ENCODE results near the gene PTBP1. TPM values are rescaled to one million over a fixed set of nuclear protein-coding genes. Genes with fewer than 3 reads are reported as not detected.

The PTBP1 gene
- total and polyA plus RNA-seq, 2 of the 13 experiments (the other 11 are each of a cell fraction or from before 2014, with no cell fraction given) = 195 to 288 TPM

DNA sequence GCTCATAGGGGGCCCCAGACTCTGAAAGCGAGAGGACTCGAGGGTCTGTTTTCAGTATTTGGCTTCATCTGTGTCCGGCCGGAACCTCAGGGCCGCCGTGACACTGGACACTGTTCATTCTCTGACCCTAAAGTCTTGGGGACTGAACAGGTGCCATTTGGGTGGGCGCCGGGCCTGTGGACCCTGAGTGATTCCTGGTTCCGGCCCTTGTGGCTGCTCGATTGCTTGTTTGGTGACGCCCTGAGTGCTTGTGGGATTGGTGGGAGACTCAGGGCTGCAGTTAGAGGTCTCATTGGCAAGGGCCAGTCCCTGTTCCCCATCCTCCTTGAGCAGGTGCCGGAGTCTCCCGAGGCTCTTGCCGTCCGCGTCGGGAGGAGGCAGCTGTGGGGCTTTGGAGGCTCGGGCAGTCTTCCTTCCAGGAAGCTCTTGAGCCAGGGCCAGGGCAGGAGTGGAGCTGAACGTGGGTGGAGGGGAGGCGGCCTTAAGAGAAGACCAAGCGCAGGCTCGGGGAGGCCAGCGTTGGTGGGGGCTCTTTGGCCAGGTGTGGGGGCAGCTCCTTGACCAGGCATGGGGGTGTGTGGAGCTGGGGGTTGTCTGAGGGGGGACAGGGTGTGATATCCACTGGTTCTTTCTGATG lies 4.7 kb downstream of the PTBP1 start (continued):
- peak; percentile 57 for TF ChIP-seq AGO2 (optimal IDR thresholded peaks at IDR 0.05; ENCODE audit: low read depth, low read length)

DNA sequence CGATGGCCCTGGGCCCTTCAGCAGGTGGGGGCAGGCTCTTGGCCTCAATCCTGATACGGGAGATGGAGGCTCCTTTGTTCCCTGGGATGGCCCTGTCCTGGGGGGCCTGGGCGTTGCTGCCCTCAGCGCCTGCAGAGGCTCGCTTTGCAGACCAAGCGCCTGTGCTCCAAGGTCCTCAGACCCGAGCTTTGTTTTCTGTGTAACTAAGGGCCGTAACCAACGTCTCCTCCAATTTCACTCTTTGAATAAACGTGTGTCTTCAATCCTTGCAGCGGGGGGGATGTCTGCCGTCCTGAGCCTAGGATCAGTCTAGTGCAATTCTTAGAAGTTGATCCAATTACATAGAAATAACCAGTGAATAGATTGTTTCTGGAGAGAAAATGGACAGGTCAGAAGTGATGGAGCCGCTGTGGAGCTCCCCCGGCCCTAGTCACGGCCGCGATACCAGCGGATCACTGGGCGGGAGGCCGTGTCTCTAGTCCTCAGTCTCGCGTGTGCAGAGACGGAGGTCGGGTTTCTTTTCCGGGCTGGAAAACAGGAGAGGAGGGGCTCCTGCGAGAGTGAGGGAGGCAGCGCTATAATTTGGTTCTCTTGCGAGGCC lies 5.3 kb downstream of the PTBP1 start:
- FAIRE-seq (no peak), ATAC-seq (no peak), DNase-seq (ENCODE audit: low spot score) (no peak)
- Histone ChIP-seq H3K27me3 (ENCODE audit: control insufficient read depth in 1 of 2, insufficient read depth in 2 of 2, low read length in 2 of 2) (no peaks in the 10 kb centered on the region; a peak in 1 of 5 replicates), H3K9ac (ENCODE audit: insufficient read depth, low read depth, low read length) (no peak overlapping the region), H2AFZ (ENCODE audit: low read length) (no peak overlapping the region), H3K4me3 (replicated peaks in 1 of 3; ENCODE audit: insufficient read depth in 1 of 3, low read depth in 2 of 3, low read length in 3 of 3) (no peak overlapping the region), H3K36me3 (replicated peaks in 1 of 2; ENCODE audit: control insufficient read depth in 1 of 2, insufficient read depth in 2 of 2, low read length in 2 of 2) (peaks cover 44 to 75% of the 10 kb centered on the region in 2 experiments; a peak in 4 of 5 replicates), H3K9me3 (ENCODE audit: low read length) (no peaks in the 10 kb centered on the region), H3K27ac (ENCODE audit: extremely low read length, insufficient read depth, low read length) (peak overlapping the region; percentile 45), H4K20me1 (ENCODE audit: insufficient read depth, low read length) (peaks cover 91% of the 10 kb centered on the region), H3K79me2 (ENCODE audit: insufficient read depth, low read length) (peaks cover 92% of the 10 kb centered on the region), H3K4me2 (ENCODE audit: low read depth, low read length) (no peak overlapping the region), H3K4me1 (ENCODE audit: insufficient read depth, low read length) (peaks cover 35% of the 10 kb centered on the region)
- intact Hi-C loops (cut with micrococcal nuclease; ENCODE audit: unreplicated experiment) (no loop called here), in situ Hi-C loops (cut with HindIII; ENCODE audit: extremely low pct_ligation_motif_present, low pct_unique_long_range_greater_than_20kb) (no loop called here)
- WGBS (ENCODE audit: low lambda C conversion rate) = 87% methylated on average over 14 of the region's 28 CpGs
- ChIA-PET CTCF (ENCODE audit: low intra/inter-chr PET ratio, low total read pairs) (no interaction called here), POLR2A (no interaction called here)
- BruUV-seq (replicated peaks) = no TSS peak
- TF ChIP-seq ZSCAN9 (CRISPR knock-in tag; IDR thresholded peaks at IDR 0.05; ENCODE audit: borderline replicate concordance) = no peak
- TF ChIP-seq, protein P1, sequence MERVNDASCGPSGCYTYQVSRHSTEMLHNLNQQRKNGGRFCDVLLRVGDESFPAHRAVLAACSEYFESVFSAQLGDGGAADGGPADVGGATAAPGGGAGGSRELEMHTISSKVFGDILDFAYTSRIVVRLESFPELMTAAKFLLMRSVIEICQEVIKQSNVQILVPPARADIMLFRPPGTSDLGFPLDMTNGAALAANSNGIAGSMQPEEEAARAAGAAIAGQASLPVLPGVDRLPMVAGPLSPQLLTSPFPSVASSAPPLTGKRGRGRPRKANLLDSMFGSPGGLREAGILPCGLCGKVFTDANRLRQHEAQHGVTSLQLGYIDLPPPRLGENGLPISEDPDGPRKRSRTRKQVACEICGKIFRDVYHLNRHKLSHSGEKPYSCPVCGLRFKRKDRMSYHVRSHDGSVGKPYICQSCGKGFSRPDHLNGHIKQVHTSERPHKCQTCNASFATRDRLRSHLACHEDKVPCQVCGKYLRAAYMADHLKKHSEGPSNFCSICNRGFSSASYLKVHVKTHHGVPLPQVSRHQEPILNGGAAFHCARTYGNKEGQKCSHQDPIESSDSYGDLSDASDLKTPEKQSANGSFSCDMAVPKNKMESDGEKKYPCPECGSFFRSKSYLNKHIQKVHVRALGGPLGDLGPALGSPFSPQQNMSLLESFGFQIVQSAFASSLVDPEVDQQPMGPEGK (CRISPR knock-in tag; IDR thresholded peaks at IDR 0.05) = peak; percentile 23; the same call in 1 of the 2 replicates
- no peak for TF ChIP-seq ZNF713 (CRISPR knock-in tag; IDR thresholded peaks at IDR 0.05)
- TF ChIP-seq, protein P2, sequence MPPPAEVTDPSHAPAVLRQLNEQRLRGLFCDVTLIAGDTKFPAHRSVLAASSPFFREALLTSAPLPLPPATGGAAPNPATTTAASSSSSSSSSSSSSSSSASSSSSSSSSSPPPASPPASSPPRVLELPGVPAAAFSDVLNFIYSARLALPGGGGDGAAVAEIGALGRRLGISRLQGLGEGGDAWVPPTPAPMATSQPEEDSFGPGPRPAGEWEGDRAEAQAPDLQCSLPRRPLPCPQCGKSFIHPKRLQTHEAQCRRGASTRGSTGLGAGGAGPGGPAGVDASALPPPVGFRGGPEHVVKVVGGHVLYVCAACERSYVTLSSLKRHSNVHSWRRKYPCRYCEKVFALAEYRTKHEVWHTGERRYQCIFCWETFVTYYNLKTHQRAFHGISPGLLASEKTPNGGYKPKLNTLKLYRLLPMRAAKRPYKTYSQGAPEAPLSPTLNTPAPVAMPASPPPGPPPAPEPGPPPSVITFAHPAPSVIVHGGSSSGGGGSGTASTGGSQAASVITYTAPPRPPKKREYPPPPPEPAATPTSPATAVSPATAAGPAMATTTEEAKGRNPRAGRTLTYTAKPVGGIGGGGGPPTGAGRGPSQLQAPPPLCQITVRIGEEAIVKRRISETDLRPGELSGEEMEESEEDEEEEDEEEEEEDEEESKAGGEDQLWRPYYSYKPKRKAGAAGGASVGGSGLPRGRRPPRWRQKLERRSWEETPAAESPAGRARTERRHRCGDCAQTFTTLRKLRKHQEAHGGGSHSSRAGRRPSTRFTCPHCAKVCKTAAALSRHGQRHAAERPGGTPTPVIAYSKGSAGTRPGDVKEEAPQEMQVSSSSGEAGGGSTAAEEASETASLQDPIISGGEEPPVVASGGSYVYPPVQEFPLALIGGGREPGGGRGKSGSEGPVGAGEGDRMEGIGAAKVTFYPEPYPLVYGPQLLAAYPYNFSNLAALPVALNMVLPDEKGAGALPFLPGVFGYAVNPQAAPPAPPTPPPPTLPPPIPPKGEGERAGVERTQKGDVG (CRISPR knock-in tag; IDR thresholded peaks at IDR 0.05; ENCODE audit: borderline replicate concordance) = 0 out of 2 replicates have a peak, but pooled peaks have one; percentile 39
- TF ChIP-seq, protein P3, sequence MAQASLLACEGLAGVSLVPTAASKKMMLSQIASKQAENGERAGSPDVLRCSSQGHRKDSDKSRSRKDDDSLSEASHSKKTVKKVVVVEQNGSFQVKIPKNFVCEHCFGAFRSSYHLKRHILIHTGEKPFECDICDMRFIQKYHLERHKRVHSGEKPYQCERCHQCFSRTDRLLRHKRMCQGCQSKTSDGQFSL (CRISPR knock-in tag; IDR thresholded peaks at IDR 0.05) = 0 out of 2 replicates have a peak, but pooled peaks have one; percentile 51
- TF ChIP-seq, protein P4, sequence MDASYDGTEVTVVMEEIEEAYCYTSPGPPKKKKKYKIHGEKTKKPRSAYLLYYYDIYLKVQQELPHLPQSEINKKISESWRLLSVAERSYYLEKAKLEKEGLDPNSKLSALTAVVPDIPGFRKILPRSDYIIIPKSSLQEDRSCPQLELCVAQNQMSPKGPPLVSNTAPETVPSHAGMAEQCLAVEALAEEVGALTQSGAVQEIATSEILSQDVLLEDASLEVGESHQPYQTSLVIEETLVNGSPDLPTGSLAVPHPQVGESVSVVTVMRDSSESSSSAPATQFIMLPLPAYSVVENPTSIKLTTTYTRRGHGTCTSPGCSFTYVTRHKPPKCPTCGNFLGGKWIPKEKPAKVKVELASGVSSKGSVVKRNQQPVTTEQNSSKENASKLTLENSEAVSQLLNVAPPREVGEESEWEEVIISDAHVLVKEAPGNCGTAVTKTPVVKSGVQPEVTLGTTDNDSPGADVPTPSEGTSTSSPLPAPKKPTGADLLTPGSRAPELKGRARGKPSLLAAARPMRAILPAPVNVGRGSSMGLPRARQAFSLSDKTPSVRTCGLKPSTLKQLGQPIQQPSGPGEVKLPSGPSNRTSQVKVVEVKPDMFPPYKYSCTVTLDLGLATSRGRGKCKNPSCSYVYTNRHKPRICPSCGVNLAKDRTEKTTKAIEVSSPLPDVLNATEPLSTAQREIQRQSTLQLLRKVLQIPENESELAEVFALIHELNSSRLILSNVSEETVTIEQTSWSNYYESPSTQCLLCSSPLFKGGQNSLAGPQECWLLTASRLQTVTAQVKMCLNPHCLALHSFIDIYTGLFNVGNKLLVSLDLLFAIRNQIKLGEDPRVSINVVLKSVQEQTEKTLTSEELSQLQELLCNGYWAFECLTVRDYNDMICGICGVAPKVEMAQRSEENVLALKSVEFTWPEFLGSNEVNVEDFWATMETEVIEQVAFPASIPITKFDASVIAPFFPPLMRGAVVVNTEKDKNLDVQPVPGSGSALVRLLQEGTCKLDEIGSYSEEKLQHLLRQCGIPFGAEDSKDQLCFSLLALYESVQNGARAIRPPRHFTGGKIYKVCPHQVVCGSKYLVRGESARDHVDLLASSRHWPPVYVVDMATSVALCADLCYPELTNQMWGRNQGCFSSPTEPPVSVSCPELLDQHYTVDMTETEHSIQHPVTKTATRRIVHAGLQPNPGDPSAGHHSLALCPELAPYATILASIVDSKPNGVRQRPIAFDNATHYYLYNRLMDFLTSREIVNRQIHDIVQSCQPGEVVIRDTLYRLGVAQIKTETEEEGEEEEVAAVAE (CRISPR knock-in tag; IDR thresholded peaks at IDR 0.05; ENCODE audit: borderline replicate concordance) = no peak
- TF ChIP-seq ZBTB38 (CRISPR knock-in tag; IDR thresholded peaks at IDR 0.05) = peak; percentile 18; the same call in 1 of the 2 replicates
